Measurements from ENCODE around the gene TWNK.

DNA sequence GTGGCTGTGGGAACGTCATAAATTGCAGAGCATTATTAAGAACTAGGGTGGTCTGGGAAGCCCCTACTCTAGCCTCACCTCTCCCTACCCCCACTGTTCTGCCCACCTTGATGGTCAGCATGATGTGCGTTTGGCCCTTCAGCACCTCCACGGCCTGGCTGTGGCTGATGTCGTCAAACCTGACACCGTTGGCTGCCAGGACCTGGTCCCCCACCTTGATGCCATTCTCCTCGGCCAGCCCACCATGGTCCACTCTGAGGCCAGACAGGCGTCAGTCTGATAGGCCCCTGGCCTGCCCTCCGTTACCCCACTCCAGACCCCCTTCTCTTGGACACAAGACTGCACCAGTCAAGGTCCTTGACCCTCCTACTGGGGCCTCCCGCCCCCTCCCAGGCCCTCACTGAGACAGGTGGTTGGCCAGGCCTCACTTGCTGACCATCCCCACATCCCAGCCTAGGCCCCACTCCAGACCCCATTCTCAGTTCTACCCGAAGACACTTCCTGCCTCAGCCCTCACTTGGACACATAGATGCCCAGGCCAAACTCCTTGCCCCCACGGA is 34.4 kb downstream of the TWNK start:
- TF ChIP-seq POLR2A (IDR thresholded peaks at IDR 0.05; ENCODE audit: low read depth, low read length) (no peak), POLR2AphosphoS5 (IDR thresholded peaks at IDR 0.05; ENCODE audit: low read depth, low read length) (no peak), SPI1 (IDR thresholded peaks at IDR 0.05; ENCODE audit: low read depth, low read length) (no peak)

All from GM12891 (cell line).